Activated CD4-positive, CD25-positive, alpha-beta regulatory T cell treated with anti-CD3 and anti-CD28 coated beads, Interleukin-2, amount 50 U/mL, for 16 hours (primary cell): ENCODE measurements around the gene CYP27A1.

Experiments used
- DNase-seq: peaks from one replicate; pipeline ENCODE4 v3.0.0-alpha.2; 2020; ENCODE audit warnings: low read depth, low spot score

The CYP27A1 gene

DNA sequence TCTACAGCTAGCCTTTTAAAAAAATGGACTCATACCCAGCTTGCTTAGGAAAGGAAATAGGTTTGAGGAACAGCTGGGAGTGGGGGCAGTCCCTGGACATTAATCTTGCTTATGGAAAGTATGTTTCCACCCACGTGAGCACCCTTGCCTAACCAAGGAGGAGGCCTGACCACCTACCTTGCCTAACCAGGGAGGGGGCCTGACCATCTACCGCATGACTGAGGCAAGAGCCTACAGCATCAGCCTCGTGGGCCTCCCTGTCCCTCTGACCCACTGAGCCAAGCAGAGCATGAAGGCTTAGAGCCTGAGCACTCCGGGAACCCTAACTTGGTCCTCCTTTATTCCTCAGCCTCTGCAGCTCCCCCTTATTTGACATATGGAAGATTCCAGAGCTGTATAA, 29.4 kb downstream of the CYP27A1 start:
- no peak for DNase-seq

DNA sequence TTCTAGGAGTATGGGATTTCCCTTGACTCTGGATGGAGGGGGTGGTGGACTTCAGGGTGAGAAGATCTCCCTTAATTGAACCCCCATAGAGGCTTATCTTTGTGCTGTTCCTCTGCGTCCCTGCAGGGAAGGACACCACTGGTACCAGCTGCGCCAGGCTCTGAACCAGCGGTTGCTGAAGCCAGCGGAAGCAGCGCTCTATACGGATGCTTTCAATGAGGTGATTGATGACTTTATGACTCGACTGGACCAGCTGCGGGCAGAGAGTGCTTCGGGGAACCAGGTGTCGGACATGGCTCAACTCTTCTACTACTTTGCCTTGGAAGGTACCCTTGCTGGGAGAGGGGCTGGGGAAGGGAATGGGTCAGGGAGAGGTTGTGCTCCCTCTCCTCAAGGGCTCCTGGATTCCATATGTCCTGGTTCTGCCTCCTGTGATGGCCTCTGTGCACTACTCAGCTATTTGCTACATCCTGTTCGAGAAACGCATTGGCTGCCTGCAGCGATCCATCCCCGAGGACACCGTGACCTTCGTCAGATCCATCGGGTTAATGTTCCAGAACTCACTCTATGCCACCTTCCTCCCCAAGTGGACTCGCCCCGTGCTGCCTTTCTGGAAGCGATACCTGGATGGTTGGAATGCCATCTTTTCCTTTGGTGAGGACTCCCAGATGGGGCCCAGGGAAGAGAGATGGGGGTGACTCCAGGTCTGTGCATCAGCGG, 30.3 kb downstream of the CYP27A1 start:
- no peak for DNase-seq

DNA sequence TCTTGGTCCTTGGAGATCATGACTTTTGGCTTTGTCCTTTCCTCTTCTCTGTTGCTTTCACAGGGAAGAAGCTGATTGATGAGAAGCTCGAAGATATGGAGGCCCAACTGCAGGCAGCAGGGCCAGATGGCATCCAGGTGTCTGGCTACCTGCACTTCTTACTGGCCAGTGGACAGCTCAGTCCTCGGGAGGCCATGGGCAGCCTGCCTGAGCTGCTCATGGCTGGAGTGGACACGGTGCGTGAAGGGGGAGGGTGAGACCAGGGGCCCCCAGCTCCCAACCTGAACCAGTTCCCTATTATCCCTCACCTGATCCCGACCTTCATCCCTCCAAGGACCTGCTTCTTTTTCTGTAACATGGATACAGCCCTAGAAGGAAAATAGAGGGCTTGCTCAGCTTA, 30.9 kb downstream of the CYP27A1 start:
- no peak for DNase-seq

DNA sequence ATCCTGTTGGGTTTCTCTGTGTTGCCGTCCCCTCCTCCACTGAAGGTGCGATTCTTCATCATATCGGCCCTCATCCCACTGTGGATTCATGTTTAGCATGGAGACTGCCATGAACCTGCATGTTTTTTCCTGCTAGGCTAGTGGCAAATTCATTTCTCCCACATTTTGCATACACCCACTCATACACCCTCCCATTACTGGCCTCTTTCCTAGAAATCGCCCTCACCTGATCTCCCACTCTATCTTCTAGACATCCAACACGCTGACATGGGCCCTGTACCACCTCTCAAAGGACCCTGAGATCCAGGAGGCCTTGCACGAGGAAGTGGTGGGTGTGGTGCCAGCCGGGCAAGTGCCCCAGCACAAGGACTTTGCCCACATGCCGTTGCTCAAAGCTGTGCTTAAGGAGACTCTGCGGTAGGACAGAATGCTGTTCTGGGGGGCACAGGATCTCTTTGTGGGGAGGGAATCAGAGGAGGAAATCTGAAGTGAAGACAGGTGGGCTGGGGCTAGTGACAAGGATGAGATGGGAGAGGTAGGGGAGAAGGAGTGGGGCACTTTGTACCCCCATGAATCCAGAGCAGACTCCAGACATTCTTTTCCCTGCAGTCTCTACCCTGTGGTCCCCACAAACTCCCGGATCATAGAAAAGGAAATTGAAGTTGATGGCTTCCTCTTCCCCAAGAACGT, 32.0 kb downstream of the CYP27A1 start:
- DNase-seq, result no peak

DNA sequence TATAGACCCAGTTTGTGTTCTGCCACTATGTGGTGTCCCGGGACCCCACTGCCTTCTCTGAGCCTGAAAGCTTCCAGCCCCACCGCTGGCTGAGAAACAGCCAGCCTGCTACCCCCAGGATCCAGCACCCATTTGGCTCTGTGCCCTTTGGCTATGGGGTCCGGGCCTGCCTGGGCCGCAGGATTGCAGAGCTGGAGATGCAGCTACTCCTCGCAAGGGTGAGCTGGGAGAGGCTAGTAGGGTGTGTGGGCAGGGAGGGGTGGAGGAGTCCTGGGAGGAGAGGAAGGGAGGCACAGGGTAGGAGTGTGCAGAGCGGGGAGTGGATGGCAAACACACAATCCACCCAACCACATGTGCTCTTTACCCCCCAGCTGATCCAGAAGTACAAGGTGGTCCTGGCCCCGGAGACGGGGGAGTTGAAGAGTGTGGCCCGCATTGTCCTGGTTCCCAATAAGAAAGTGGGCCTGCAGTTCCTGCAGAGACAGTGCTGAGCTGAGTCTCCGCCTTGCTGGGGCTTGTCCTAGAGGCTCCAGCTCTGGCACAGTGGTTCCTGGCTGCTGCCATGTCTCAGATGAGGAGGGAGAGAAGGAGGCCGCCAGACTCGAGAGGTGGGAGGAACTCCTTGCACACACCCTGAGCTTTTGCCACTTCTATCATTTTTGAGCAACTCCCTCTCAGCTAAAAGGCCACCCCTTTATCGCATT, 32.7 kb downstream of the CYP27A1 start:
- no peak for DNase-seq

DNA sequence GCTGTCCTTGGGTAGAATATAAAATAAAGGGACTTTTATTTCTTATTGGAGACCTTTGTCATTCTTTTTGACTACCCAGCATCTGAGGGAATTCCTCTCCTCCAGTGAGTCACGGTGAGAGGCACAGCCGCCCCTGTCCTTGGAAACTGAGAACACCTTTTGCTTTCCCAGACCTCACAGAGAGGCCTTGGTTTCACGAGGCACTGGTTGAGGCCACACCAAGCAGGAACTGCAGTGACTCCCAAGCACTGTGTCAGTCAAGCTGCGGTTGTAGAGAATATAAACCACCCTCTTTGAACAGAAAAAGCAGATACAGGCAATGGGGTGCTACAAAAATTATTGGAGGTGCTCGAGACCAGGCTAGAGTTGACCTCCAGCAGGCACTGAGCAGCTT, 33.3 kb downstream of the CYP27A1 start:
- no peak for DNase-seq

DNA sequence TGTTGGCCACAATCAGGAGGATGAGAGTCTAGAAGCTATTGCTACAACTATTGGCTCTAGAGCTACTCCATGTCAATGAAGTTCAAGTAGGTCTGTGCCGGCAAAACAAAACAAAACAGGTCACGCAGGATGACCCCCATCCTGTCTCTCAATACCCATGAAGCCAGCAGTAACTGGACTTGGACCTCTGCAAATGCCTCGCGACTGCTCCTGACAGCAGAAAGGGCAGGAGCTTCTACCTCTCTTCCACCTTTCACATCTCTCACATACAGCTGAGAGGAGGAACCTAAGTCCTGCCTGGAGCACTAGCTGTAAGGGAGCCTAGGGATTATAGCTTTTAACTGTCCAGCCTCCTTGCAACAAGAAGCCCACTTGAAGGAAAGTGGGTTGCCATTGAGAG, 33.7 kb downstream of the CYP27A1 start:
- no peak for DNase-seq

DNA sequence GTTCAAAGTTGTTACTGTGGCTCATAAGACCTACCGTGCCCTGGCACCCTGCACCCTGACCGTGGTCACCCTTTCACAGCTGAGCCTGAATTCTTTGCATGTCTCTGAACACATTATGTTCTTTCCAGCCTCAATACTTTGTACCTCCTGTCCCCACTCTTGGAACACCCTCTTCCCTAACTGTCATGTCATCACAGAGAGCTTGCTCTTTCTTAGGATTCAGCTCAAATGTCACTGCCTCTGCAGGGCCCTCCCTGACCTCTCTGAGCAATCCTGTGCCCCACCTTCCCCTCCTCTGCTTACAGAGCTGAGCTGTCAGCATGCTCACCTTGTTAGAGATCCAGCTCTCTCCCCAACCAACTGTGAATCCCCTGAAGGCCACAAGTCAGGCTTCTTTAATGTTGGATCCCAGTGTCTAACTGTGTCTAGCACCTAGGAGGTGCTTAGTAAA, 34.6 kb downstream of the CYP27A1 start:
- DNase-seq, result no peak

DNA sequence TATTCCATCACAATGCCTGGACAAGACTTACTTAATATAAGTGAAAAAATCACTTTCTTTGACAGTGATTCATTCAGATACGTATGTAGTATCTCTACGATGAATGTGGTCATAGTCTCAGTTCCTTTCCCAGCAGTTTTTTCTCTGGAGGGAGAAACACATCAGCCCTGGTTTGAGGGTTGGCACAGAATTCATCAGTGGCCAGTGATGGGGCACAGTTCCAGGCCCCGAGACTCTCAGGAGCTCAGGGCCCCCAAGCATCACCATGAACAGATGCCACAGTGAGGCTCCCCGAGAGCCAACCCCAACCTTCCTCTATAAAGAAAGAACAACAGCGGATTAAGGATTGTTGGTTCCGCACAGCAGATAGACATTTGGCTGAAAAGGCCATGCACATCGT, 37.1 kb downstream of the CYP27A1 start:
- no peak for DNase-seq

DNA sequence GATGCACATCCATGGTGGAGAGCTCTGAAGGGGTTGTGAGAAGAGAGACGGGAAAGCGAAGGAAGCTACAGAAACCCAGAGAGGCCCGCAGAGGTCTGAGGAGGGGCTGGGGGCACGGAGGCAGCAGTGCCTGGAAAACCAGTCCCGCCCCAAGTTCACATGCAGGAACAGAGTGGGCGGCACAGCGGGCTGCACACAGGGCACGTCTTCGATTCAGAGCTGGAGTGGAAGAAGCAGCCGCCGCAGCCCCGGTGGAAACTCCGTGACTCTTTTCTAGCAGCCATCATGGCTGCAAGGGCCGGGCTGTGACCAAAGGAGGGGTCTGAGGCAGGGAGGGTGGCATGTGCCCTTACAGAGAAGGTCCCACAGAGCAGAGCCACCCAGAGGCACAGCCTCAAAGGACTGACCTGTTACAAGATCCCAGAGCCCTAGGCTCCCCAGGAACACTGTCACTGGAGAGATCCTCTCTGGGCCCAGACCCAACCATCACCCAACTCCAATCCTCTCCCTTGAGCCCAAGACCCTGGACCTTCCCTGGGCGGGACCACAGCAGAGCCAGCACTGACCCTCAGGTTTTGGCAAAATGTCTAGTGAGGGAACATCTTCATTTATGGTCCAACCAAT, 38.9 kb downstream of the CYP27A1 start:
- no peak for DNase-seq

DNA sequence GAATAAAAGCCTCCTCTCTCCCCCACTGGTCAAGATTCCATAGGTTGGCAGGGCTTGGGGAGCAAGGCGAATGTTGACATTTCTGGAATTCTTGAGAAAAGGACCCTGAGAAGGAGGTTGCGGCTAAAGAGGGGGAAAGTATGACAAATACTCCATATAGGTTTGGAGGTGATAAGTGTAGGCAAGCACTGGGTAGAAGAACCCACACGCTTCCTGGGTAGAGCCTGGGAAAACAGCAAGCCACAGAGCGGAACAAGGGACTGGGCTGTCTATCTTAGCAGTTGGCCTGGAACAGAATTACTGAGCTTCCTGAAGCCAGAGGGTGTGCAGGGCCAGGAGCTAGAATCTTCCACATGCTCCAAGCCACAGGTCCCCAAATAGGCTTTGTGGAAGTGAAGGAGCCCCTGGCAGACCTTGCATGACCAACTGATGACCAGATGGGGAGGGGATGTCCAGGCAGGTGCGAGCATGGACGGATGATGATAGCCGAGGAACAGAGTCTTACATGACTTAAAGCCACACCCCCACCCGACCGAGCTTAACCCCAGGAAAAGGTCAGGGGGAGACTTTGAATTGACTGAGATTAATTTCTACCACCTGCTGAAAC, 39.8 kb downstream of the CYP27A1 start:
- DNase-seq, result no peak

DNA sequence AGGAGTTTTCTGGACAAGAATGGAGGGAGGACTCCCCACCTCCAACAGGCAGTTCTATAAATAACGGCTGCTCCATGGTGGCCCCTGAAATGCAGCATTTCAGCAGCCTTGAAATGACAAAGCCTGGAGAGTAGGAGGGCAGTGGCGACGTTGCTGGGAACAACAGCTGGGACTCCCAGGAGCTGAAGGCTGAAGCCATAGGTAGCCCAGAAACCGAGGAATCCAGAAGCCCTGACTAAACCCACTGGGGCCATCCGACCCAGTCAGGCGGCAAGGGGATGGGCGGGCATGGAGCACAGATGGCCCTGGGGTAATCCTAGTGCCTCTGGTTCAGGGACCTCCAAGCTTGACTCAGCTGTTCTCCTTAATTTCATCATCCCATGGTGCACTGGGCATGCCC, 40.7 kb downstream of the CYP27A1 start:
- no peak for DNase-seq

DNA sequence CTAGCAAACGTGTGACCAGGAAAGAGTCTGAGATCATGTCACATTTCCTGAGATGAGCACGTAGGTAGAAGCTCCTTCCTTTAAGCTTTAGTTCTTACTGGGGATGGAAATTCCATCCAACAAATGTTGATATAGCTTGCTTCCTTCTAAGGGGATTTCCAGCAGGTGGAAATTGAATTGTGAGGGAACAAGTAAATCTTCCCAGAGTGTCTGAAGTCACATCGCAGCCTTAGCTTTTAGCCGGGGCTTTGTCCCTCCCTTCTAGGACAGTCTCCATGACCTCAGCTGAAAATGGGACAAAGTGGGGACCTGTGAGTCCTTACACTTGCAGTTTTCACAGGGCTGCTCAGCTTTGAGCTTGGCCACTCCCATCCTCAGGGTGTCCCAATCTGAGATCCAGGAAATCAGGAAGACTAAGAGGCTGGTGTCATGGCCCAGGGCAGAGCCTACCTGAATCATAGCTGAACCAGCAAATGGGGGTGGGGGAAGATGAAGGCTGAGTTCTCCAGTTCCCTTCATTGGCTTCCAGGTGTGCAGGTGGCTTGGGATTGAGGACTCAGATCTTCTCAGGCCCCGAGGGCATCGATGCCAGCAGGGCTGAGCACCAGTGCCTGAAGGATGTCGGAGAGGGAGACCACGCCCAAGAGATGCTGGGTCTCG, 41.4 kb downstream of the CYP27A1 start:
- no peak for DNase-seq

DNA sequence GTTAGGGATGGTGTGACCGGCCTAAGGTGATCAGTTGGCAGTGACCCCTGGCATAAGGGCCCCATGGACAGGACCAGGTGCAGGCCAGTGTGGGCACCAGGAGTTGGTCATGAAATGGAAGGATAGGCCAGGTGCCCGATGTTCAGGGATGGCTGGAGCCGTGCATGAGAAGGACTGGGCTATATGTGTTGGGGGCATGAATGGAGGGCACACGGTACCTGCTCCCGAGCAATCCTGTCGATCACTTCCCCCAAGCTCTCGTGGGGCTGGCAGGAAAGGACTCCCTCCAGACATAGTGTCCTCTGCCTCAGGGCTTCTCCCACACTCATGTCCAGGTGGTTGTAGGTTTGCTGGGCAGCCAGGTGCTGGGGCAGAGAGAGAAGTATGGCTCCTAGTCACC, 42.1 kb downstream of the CYP27A1 start:
- no peak for DNase-seq

DNA sequence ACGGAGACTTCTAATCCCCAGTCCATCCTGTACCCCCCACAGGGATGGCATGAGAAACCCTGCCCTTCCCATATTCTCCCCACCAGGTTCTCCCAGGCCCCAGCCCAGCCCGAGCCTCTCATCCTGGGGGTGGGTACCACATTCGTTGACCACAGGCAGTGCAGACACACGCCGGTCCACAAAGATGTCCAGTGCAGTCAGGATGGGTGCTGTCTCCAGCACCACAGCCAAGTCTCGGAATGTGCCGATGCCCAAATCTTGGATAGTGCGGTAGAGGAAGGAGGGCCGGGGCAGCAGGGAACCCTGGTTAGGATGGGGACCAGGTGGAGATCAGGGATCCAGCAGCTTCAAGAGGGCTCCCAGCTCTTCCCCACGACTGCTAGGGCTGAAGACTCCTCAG, 44.8 kb downstream of the CYP27A1 start:
- DNase-seq, result no peak

DNA sequence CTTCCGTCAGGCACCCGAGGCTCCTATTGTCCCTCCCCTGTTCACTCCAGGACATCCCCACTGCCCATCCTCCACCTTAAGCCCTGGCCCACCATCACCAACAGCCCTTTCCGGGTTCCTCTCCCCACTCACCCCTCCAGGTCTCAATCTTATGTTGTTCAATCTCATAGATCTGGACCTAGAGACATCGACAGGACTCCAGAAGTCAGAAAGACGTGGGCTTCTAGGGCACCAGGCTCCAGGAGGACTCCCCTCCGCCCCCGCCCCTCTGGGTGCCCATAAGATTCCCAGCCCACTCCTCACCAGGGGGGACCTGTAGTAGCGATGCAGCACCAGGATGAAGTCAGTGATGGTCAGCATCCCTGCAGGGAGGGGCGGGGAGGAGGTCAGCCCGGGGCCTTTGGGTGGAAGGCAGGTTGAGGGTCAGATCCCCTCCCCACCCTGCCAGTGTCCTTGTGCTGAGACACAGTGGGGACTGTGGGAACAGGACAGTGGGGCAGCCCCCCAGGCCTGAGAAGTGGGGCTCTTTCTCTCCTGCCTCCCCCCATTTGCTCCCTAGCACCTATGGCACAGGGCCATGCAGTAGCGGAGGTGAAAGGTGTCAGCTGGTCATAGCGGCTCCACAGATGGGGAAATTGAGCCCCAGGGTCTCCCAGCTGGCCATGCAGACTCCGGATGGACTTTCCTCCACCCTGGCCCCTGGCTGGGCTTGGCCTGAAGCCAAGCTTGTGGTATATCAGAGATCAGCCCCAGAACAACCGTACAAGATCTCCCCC, 45.9 kb downstream of the CYP27A1 start:
- no peak for DNase-seq

DNA sequence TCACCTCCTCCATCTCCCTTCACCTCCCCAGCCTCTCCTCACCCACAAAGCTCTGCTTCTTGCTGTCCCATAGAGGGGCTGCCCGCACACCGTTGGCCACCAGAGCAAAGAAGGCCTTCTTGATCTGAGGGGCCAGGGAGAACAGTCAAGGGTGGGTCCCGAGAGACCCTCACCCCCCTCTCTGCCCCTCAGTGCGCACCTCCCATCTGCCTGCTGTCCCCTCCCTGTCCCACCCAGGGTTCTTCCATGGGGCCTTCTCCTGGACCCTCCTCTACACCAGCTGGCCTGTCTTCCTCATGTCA, 46.5 kb downstream of the CYP27A1 start:
- no peak for DNase-seq

DNA sequence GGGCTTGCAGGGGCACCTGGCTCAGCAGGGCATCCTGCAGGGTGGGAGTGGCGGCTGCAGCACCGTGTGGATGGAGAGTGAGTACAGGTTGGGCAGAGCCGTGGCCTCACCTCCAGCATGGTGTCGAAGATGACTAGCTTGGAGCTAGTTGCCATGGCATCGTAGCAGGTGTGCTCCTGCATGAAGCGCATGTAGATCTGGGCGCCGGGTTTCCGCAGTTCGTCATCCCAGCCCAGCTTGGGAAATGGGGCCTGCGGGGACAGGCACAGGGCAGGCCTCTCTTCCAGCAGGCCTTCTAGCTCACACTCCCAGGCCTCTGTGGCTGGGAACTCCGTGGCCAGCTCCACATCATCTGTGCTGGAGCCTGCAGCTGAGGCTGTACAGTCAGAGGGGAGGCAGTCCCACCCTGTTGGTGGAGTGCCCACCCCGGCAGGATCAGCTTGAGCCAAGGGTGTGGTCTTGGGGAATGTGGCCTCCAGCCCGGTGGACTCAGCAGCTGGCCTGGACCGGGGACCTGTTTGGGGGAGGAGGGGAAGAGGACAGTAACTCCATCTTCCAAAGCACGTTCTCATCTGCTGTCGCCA, 48.0 kb downstream of the CYP27A1 start:
- no peak for DNase-seq

DNA sequence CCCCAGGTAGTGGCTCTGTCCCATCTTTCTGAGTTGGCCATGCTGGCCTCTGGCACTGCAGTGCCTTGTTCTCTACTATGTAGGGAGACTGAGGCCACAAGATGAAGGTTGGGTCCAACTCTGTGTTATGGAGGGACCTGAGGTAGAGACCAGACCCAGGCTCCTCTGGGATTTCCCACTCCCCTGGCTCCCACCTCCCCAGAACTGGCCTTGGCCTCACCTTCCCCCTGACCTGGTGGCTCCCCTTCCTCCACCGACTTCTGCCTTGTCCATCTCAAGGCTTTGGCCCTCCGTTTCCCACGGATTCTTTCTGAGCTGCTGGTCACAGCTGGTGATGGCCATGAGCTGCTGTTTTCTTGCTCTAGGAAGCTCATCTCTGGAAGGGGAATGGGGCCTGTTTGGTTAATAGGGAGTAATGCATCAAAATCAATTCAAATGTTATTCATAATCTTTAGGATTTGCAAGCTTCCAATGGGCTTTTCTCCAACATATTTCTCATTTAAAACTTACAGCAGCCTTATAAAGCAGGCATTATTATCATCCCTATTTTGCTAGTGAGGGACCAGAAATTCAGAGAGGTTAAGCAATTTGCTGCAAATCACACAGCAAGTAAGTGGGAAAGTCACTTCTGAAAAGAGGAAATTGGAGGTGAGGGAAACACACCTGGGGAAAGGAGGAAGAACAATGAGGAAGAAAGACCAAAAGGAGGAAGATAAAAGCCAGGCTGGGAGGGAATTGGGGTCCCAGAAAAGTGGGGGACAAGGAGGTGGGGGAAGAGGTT, 48.8 kb downstream of the CYP27A1 start:
- DNase-seq, result no peak
